Measurements from ENCODE around the gene ENPP6.
"Not testable (repeated sequence)": the region's sequence is repeated elsewhere in the genome, so short reads cannot be mapped to it uniquely, and the experiment has no call there.

Gene ENPP6

GRCh38 chr4:184145596-184145995, 72.1 kb downstream of the ENPP6 start:
- no peak for DNase-seq (ENCODE audit: low read depth)

GRCh38 chr4:184143770-184144564, 73.7 kb downstream of the ENPP6 start:
- H3K4me3 ChIP-seq (ENCODE audit: low read length): no peak overlapping the region
- TF ChIP-seq CTCF (IDR thresholded peaks at IDR 0.05; ENCODE audit: insufficient read depth, low read depth, low read length, missing control alignments): no peak
- no peak for DNase-seq (ENCODE audit: low read depth)

More at GRCh38 chr4:184145596-184145995, 72.1 kb downstream of the ENPP6 start:
- no peak for TF ChIP-seq CTCF (IDR thresholded peaks at IDR 0.05; ENCODE audit: insufficient read depth, low read depth, low read length, missing control alignments)
- H3K4me3 ChIP-seq (ENCODE audit: low read length): no peak overlapping the region

DNA sequence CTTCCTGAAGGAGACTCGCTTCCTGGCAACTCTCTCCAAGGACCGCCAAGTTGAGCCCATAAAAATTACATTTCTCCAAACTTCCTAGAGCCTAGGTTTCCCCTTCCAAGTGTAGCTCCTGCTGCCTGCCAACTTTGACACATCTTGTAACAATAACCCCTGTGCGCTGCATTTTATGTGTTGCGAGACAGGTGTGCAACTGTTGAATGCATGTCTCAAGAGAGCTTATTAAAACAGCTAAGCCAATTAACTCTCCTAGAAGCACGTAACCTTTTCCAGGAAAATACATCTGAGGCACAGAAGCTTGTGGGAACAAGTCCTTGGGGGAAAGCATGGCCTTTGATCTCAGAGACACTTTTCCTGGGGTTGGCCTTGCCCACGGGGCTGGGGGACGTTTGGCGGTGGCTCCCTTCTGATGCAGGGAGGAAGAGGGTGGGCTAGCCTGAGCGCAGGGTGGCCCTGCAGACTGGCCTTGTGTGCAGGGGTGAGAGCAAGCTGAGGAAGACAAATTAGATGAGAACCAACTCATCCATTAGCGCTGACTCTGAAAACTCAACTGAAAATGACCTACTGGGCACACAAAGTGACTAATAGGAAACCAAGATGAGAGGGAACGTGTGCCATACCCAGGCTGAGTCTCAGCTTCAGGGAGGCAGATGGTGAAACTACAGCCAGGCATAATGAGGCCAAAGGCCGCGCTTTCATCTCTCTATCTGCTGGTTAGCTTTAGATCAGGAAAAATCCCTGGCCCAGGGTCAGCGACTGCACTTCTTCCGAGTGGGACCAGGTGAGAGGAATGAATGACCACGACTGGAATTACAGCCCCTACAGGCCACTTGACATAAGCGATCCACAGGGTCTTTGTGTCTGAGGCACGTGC, 75.3 kb downstream of the ENPP6 start:
- DNase-seq (ENCODE audit: low read depth): no peak
- no peak overlapping the region for H3K4me3 ChIP-seq (ENCODE audit: low read length)
- no peak for TF ChIP-seq CTCF (IDR thresholded peaks at IDR 0.05; ENCODE audit: insufficient read depth, low read depth, low read length, missing control alignments)

DNA sequence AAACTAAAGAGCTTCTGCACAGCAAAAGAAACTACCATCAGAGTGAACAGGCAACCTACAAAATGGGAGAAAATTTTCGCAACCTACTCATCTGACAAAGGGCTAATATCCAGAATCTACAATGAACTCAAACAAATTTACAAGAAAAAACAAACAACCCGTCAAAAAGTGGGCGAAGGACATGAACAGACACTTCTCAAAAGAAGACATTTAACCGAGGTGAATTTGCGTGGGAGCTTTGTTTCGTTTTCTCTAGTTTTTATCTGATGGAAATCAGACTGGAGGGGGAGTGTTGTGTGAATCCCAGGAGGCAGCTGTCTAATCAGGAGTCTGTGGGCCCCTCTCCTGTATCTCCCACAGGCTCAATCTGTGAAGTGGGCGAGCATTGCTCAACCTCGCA, 76.8 kb downstream of the ENPP6 start:
- not testable (repeated sequence) for H3K4me3 ChIP-seq (ENCODE audit: low read length); DNase-seq (ENCODE audit: low read depth)

GRCh38 chr4:184136525-184136924, 81.1 kb downstream of the ENPP6 start:
- TF ChIP-seq CTCF (IDR thresholded peaks at IDR 0.05; ENCODE audit: insufficient read depth, low read depth, low read length, missing control alignments): no peak
- H3K4me3 ChIP-seq (ENCODE audit: low read length): no peak overlapping the region
- no peak for DNase-seq (ENCODE audit: low read depth)

DNA sequence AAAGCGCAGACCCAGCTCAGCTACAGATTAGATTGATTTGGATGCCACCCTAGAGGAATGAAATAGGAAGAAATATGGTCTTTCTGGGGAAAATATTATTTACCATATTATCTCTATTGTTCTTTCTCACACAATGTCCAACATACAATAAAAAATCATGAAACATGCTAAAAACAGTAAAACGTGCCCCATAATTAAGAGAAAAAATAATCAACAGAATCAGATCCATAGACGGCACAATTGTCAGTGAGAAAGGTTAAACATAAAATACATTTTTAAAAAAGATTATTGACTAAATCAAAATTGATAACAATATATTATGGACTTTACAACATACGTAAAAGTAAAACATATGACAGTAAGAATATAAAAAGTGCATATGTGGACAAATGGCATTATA, 90.9 kb downstream of the ENPP6 start:
- DNase-seq (ENCODE audit: low read depth): no peak
- no peak overlapping the region for H3K4me3 ChIP-seq (ENCODE audit: low read length)
- TF ChIP-seq CTCF (IDR thresholded peaks at IDR 0.05; ENCODE audit: insufficient read depth, low read depth, low read length, missing control alignments): no peak

DNA sequence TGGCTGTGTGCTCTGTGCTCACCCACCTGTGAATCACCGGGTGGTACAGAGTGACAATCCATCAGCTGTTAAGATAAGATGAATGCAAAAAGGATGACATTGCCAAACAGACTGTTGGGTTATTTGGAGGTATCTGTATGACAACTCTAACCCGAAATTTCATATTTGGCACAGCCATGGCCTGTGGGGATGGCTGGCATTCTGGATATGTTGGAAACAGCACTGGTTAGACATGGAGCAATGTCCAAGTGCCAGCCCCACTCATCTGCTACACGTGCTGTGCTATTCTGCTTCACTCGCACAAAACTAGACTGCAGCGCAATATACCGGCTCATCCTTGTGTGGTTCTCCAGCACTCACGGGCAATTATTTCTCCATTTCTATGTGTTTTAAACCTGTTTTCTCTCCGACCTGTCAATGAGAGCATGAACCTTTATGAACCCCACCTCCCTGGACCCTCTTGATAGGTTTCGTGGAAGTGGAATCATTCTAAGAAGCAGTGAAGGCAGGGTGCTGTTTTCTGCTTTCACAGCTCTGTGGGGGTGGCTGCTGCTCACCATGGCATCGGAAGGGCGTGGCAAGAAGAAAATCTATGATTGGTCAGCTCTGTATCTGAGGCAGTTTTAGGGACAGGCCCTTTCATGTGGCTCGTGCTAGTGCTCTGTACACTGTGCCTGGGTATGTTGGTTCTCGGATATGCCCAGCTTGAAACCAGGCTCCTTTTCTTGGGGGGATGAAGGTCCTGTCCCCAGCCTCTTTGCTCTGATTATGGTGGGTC, 94.9 kb downstream of the ENPP6 start:
- TF ChIP-seq CTCF (IDR thresholded peaks at IDR 0.05; ENCODE audit: insufficient read depth, low read depth, low read length, missing control alignments): no peak
- no peak for DNase-seq (ENCODE audit: low read depth)
- no peak overlapping the region for H3K4me3 ChIP-seq (ENCODE audit: low read length)
